GM19351 (cell line): ENCODE measurements around the gene MYOF.

Experiments used
- ATAC-seq: cut with Tn5 transposase; IDR thresholded peaks from one replicate; pipeline ENCODE4 v1.9.1; 2021; ENCODE audit warnings: mild to moderate bottlenecking, moderate library complexity; ENCODE audit not compliant: unreplicated experiment

Gene MYOF

GRCh38 chr10:93267521-93267920 is 214.6 kb downstream of the MYOF start:
- ATAC-seq, result peak; percentile 99

- ATAC-seq, result no peak
These were observed 215.3 kb downstream of the MYOF start for GRCh38 chr10:93266858-93267257.

DNA sequence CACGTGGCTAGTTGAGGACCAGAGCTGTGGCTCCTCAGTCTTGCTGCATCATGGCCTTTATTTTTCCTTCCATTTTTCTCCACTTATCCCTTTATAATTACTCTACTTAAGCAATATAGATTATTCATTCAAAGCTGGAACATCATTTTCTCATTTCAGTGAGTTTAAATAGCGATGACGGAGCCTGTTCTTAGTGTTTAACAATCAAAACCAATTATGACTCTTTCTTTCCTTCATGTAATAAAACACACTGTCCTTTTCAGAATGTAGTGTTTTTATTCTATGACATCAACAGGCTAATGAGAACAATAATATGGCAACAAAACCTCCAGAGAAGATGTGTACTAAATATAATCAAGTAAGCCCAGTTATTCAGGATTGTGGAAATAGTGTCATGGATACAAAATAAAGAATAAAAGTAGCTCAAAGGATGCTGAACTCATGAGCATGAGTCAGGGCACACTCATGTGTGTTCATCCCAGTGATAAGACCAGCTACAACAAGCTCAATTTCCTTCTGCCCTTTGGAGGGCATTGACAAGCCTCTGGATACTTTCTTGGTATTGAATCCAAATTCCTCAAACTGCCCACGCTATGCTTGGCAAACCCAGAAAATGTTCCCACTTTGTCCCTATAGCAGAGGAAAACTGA is 220.0 kb downstream of the MYOF start:
- no peak for ATAC-seq

GRCh38 chr10:93261089-93261488 is 221.0 kb downstream of the MYOF start:
- ATAC-seq, result no peak

- no peak for ATAC-seq
These were observed 223.0 kb downstream of the MYOF start for GRCh38 chr10:93259126-93259525.
